ENCODE data around the gene IFT52. TPM values are rescaled to one million over a fixed set of nuclear protein-coding genes. Genes with fewer than 3 reads are reported as not detected.

The IFT52 gene
- total RNA-seq, 2 donors from 2014 or later = 17.6 to 18.1 TPM

GRCh38 chr20:43571771-43572170 is 19.0 kb upstream of the IFT52 start:
- no peak for TF ChIP-seq CTCF (IDR thresholded peaks at IDR 0.05)
- no peaks in the 10 kb centered on the region for H3K9me3 ChIP-seq
- no peaks in the 10 kb centered on the region for H3K4me1 ChIP-seq (ENCODE audit: control insufficient read depth in 1 of 2, low read depth in 2 of 2)
- H3K4me3 ChIP-seq = no peak overlapping the region
- DNase-seq (ENCODE audit: low spot score) = no peak
- ATAC-seq (ENCODE audit: insufficient number of reproducible peaks, low FRiP score, low read depth) = no peak
- H3K36me3 ChIP-seq = no peaks in the 10 kb centered on the region
- no peaks in the 10 kb centered on the region for H3K27me3 ChIP-seq (replicated peaks; ENCODE audit: insufficient read depth)
- no peak overlapping the region for H3K27ac ChIP-seq

- ATAC-seq (ENCODE audit: insufficient number of reproducible peaks, low FRiP score, low read depth) (no peak), DNase-seq (ENCODE audit: low spot score) (no peak)
- no peaks in the 10 kb centered on the region for H3K36me3 ChIP-seq
- no peak overlapping the region for H3K4me3 ChIP-seq
- H3K27me3 ChIP-seq (replicated peaks; ENCODE audit: insufficient read depth) = no peaks in the 10 kb centered on the region
- no peak for TF ChIP-seq CTCF (IDR thresholded peaks at IDR 0.05)
- no peaks in the 10 kb centered on the region for H3K4me1 ChIP-seq (ENCODE audit: control insufficient read depth in 1 of 2, low read depth in 2 of 2)
- H3K27ac ChIP-seq = no peak overlapping the region
- H3K9me3 ChIP-seq = no peaks in the 10 kb centered on the region
These were observed 17.8 kb upstream of the IFT52 start for GRCh38 chr20:43572891-43573290.

- Histone ChIP-seq H3K9me3 (no peaks in the 10 kb centered on the region), H3K4me3 (no peak overlapping the region), H3K27me3 (replicated peaks; ENCODE audit: insufficient read depth) (no peaks in the 10 kb centered on the region), H3K4me1 (ENCODE audit: control insufficient read depth in 1 of 2, low read depth in 2 of 2) (no peaks in the 10 kb centered on the region), H3K27ac (no peak overlapping the region), H3K36me3 (no peaks in the 10 kb centered on the region)
- no peak for TF ChIP-seq CTCF (IDR thresholded peaks at IDR 0.05)
- DNase-seq (ENCODE audit: low spot score) (no peak), ATAC-seq (ENCODE audit: insufficient number of reproducible peaks, low FRiP score, low read depth) (no peak)
These were observed 14.6 kb upstream of the IFT52 start for GRCh38 chr20:43576108-43576507.

GRCh38 chr20:43579861-43580793 is 10.6 kb upstream of the IFT52 start:
- Histone ChIP-seq H3K4me3 (no peak overlapping the region), H3K36me3 (no peaks in the 10 kb centered on the region), H3K27me3 (replicated peaks; ENCODE audit: insufficient read depth) (no peaks in the 10 kb centered on the region), H3K27ac (no peak overlapping the region), H3K4me1 (ENCODE audit: control insufficient read depth in 1 of 2, low read depth in 2 of 2) (no peaks in the 10 kb centered on the region), H3K9me3 (no peaks in the 10 kb centered on the region)
- no peak for TF ChIP-seq CTCF (IDR thresholded peaks at IDR 0.05)
- DNase-seq (ENCODE audit: low spot score) (no peak), ATAC-seq (ENCODE audit: insufficient number of reproducible peaks, low FRiP score, low read depth) (no peak)

GRCh38 chr20:43583133-43583864 is 7.4 kb upstream of the IFT52 start:
- Histone ChIP-seq H3K4me1 (ENCODE audit: control insufficient read depth in 1 of 2, low read depth in 2 of 2) (no peaks in the 10 kb centered on the region), H3K4me3 (no peak overlapping the region), H3K27me3 (replicated peaks; ENCODE audit: insufficient read depth) (no peaks in the 10 kb centered on the region), H3K36me3 (no peaks in the 10 kb centered on the region), H3K27ac (no peak overlapping the region), H3K9me3 (no peaks in the 10 kb centered on the region)
- DNase-seq (ENCODE audit: low spot score) (no peak), ATAC-seq (ENCODE audit: insufficient number of reproducible peaks, low FRiP score, low read depth) (no peak)
- TF ChIP-seq CTCF (IDR thresholded peaks at IDR 0.05) = no peak
